ENCODE data around the gene KAZN. TPM values are rescaled to one million over a fixed set of nuclear protein-coding genes. Genes with fewer than 3 reads are reported as not detected.

Gene KAZN
- total RNA-seq, 1 experiment from 2014 or later: 2.4 TPM

GRCh38 chr1:15029036-15029435, 430.6 kb downstream of the KAZN start:
- Mint-ChIP-seq H3K27me3 (ENCODE audit: insufficient read depth, unreplicated experiment) (no peaks in the 10 kb centered on the region), H3K36me3 (ENCODE audit: insufficient read depth, unreplicated experiment) (no peaks in the 10 kb centered on the region), H3K4me3 (ENCODE audit: unreplicated experiment) (no peak overlapping the region), H3K9me3 (ENCODE audit: unreplicated experiment) (no peaks in the 10 kb centered on the region), H3K27ac (ENCODE audit: unreplicated experiment) (no peak overlapping the region), H3K4me1 (ENCODE audit: low read depth, unreplicated experiment) (peaks cover 10% of the 10 kb centered on the region)
- intact Hi-C loops (cut with micrococcal nuclease; ENCODE audit: unreplicated experiment): loop anchor here (5.0 kb wide), 1 partner anchor 242 kb away; no protein-coding TSS in a partner anchor
- Histone ChIP-seq H3K4me3 (ENCODE audit: low read depth, low read length) (no peak overlapping the region), H3K27me3 (replicated peaks; ENCODE audit: control insufficient read depth, insufficient read depth, low read length) (no peaks in the 10 kb centered on the region), H3K9me3 (no peaks in the 10 kb centered on the region), H3K4me1 (peaks cover 8% of the 10 kb centered on the region), H3K36me3 (ENCODE audit: control insufficient read depth, insufficient read depth, low read length) (no peaks in the 10 kb centered on the region)
- POLR2A ChIA-PET: no interaction called here
- no peak for DNase-seq
- no TSS peak for BruUV-seq (replicated peaks)
- TF ChIP-seq, protein P1, sequence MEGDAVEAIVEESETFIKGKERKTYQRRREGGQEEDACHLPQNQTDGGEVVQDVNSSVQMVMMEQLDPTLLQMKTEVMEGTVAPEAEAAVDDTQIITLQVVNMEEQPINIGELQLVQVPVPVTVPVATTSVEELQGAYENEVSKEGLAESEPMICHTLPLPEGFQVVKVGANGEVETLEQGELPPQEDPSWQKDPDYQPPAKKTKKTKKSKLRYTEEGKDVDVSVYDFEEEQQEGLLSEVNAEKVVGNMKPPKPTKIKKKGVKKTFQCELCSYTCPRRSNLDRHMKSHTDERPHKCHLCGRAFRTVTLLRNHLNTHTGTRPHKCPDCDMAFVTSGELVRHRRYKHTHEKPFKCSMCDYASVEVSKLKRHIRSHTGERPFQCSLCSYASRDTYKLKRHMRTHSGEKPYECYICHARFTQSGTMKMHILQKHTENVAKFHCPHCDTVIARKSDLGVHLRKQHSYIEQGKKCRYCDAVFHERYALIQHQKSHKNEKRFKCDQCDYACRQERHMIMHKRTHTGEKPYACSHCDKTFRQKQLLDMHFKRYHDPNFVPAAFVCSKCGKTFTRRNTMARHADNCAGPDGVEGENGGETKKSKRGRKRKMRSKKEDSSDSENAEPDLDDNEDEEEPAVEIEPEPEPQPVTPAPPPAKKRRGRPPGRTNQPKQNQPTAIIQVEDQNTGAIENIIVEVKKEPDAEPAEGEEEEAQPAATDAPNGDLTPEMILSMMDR (IDR thresholded peaks at IDR 0.05; ENCODE audit: insufficient read depth in 1 of 2, low read depth in 1 of 2, low read length in 1 of 2, severe bottlenecking in 1 of 2, unreplicated experiment in 1 of 2): no peak
- CTCF ChIA-PET: no interaction called here

- Histone ChIP-seq H3K27me3 (replicated peaks; ENCODE audit: control insufficient read depth, insufficient read depth, low read length) (no peaks in the 10 kb centered on the region), H3K4me1 (peaks cover 8% of the 10 kb centered on the region), H3K9me3 (no peaks in the 10 kb centered on the region), H3K4me3 (ENCODE audit: low read depth, low read length) (no peak overlapping the region), H3K36me3 (ENCODE audit: control insufficient read depth, insufficient read depth, low read length) (no peaks in the 10 kb centered on the region)
- BruUV-seq (replicated peaks): no TSS peak
- peaks cover 7% of the 10 kb centered on the region for H3K4me1 Mint-ChIP-seq (ENCODE audit: low read depth, unreplicated experiment)
- intact Hi-C loops (cut with micrococcal nuclease; ENCODE audit: unreplicated experiment): loop anchor here (5.0 kb wide), 2 partner anchors 242 to 1062 kb away; no protein-coding TSS in a partner anchor
- DNase-seq: no peak
- ChIA-PET CTCF (no interaction called here), POLR2A (interaction anchor here (0.6 kb wide), 1 partner anchor 283 kb away, joined by 3 read pairs; no protein-coding TSS in a partner anchor)
- H3K4me3 Mint-ChIP-seq (ENCODE audit: unreplicated experiment): no peak overlapping the region
- no peaks in the 10 kb centered on the region for H3K36me3 Mint-ChIP-seq (ENCODE audit: insufficient read depth, unreplicated experiment)
- TF ChIP-seq, protein P1 (IDR thresholded peaks at IDR 0.05; ENCODE audit: insufficient read depth in 1 of 2, low read depth in 1 of 2, low read length in 1 of 2, severe bottlenecking in 1 of 2, unreplicated experiment in 1 of 2): no peak
- H3K27ac Mint-ChIP-seq (ENCODE audit: unreplicated experiment): no peak overlapping the region
- no peaks in the 10 kb centered on the region for H3K9me3 Mint-ChIP-seq (ENCODE audit: unreplicated experiment)
- no peaks in the 10 kb centered on the region for H3K27me3 Mint-ChIP-seq (ENCODE audit: insufficient read depth, unreplicated experiment)
Observed at GRCh38 chr1:15029786-15030185, 431.3 kb downstream of the KAZN start.

DNA sequence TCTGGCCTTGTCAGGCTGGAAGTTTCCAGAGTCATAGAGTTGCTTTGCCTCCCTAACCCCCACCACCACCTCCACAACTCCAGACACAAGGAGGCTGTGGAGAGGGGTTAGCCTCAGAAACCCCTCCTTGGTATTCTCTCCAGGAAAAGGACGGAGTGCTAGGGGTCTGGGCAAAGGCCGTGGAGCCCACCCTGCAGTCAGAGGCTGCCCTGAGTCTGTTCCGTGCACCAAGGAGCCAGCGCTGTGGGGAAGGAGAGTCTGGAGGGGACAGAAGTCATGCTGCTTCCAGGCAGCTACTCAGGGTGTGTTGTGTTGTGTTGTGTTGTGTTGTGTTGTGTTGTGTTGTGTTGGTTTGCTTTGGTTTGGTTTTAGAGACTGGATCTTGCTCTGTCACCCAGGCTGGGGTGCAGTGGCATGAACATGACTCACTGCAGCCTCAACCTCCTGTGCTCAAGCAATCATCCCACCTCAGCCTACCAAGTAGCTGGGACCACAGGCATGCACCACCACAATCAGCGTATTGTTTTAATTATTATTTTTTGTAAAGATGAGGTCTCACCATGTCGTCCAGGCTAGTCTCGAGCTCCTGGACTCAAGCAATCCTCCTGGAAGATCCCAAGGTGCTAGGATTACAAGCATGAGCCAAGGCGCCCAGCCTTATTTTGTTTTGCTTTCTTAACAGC, 432.9 kb downstream of the KAZN start:
- H3K27ac Mint-ChIP-seq (ENCODE audit: unreplicated experiment): no peak overlapping the region
- intact Hi-C loops (cut with micrococcal nuclease; ENCODE audit: unreplicated experiment): loop anchor here (5.0 kb wide), 1 partner anchor 1064 kb away; no protein-coding TSS in a partner anchor
- TF ChIP-seq, protein P1 (IDR thresholded peaks at IDR 0.05; ENCODE audit: insufficient read depth in 1 of 2, low read depth in 1 of 2, low read length in 1 of 2, severe bottlenecking in 1 of 2, unreplicated experiment in 1 of 2): no peak
- Histone ChIP-seq H3K36me3 (ENCODE audit: control insufficient read depth, insufficient read depth, low read length) (no peaks in the 10 kb centered on the region), H3K4me3 (ENCODE audit: low read depth, low read length) (no peak overlapping the region), H3K27me3 (replicated peaks; ENCODE audit: control insufficient read depth, insufficient read depth, low read length) (no peaks in the 10 kb centered on the region), H3K9me3 (no peaks in the 10 kb centered on the region), H3K4me1 (peaks cover 8% of the 10 kb centered on the region; the same call in 1 of the 2 replicates)
- peaks cover 7% of the 10 kb centered on the region for H3K4me1 Mint-ChIP-seq (ENCODE audit: low read depth, unreplicated experiment)
- H3K36me3 Mint-ChIP-seq (ENCODE audit: insufficient read depth, unreplicated experiment): no peaks in the 10 kb centered on the region
- POLR2A ChIA-PET: no interaction called here
- no peak overlapping the region for H3K4me3 Mint-ChIP-seq (ENCODE audit: unreplicated experiment)
- BruUV-seq (replicated peaks): no TSS peak
- no peaks in the 10 kb centered on the region for H3K9me3 Mint-ChIP-seq (ENCODE audit: unreplicated experiment)
- no peaks in the 10 kb centered on the region for H3K27me3 Mint-ChIP-seq (ENCODE audit: insufficient read depth, unreplicated experiment)
- DNase-seq: no peak
- CTCF ChIA-PET: no interaction called here

All from Caco-2 (cell line).